Bronchial epithelial cell (primary cell): ENCODE measurements around the gene HPSE. TPM values are rescaled to one million over a fixed set of nuclear protein-coding genes. Genes with fewer than 3 reads are reported as not detected.

ENCODE experiments used
- DNase-seq: peaks from one replicate; pipeline ENCODE4 v3.0.0-alpha.2; 2010; ENCODE audit warnings: low read depth
- FAIRE-seq: peaks from 2 replicates; lab custom pipeline; 2011; peaks lifted over from hg19 to GRCh38; lab: Jason Lieb, UNC
- H3K27me3 ChIP-seq: 2 replicates; pipeline ENCODE4 v1.5.1; 2011; ENCODE audit warnings: low read length; ENCODE audit not compliant: control insufficient read depth, insufficient read depth
- H3K36me3 ChIP-seq: 2 replicates; pipeline ENCODE4 v1.5.1; 2011; ENCODE audit warnings: low read length; ENCODE audit not compliant: control insufficient read depth, insufficient read depth
- H3K4me3 ChIP-seq: 2 replicates; pipeline ENCODE4 v1.5.1; 2011; ENCODE audit warnings: mild to moderate bottlenecking, low read depth, low read length, control low read depth
- CTCF ChIP-seq: IDR thresholded peaks from 2 replicates; pipeline ENCODE4 v1.5.1; 2011; ENCODE audit warnings: mild to moderate bottlenecking, moderate library complexity, low read length, control low read depth, inconsistent platforms; ENCODE audit not compliant: insufficient read depth, severe bottlenecking
- total RNA-seq: library from RNA; depleted of rRNA; stranded (reverse); fragments of >200 nt; gene quantifications from 2 replicates; pipeline ENCODE4 v1.2.1, GENCODE V29; 2014

Gene HPSE
- total RNA-seq, 1 donor from 2014 or later = 2.6 TPM

GRCh38 chr4:83320548-83320947 lies 14.1 kb downstream of the HPSE start:
- no peak for FAIRE-seq
- no peaks in the 10 kb centered on the region for H3K36me3 ChIP-seq
- no peak for TF ChIP-seq CTCF
- no peaks in the 10 kb centered on the region for H3K27me3 ChIP-seq
- DNase-seq = peak; percentile 54
- H3K4me3 ChIP-seq = no peak overlapping the region

- no peaks in the 10 kb centered on the region for H3K36me3 ChIP-seq
- no peak for TF ChIP-seq CTCF
- H3K4me3 ChIP-seq = no peak overlapping the region
- no peak for FAIRE-seq
- DNase-seq = no peak
- no peaks in the 10 kb centered on the region for H3K27me3 ChIP-seq
These were observed 16.0 kb downstream of the HPSE start for GRCh38 chr4:83318666-83319065.

GRCh38 chr4:83317671-83318070 lies 17.0 kb downstream of the HPSE start:
- TF ChIP-seq CTCF = no peak
- no peak overlapping the region for H3K4me3 ChIP-seq
- no peak for DNase-seq
- H3K27me3 ChIP-seq = no peaks in the 10 kb centered on the region
- FAIRE-seq = no peak
- H3K36me3 ChIP-seq = no peaks in the 10 kb centered on the region

GRCh38 chr4:83316459-83317165 lies 18.0 kb downstream of the HPSE start:
- DNase-seq = peak; percentile 98
- no peak for TF ChIP-seq CTCF

GRCh38 chr4:83315341-83315870 lies 19.2 kb downstream of the HPSE start:
- no peak for DNase-seq
- no peak for FAIRE-seq
- Histone ChIP-seq H3K36me3 (no peaks in the 10 kb centered on the region), H3K27me3 (no peaks in the 10 kb centered on the region), H3K4me3 (no peak overlapping the region)
- TF ChIP-seq CTCF = no peak

More at GRCh38 chr4:83316459-83317165, 18.0 kb downstream of the HPSE start:
- peak; percentile 93 for FAIRE-seq
- H3K36me3 ChIP-seq = no peaks in the 10 kb centered on the region
- H3K27me3 ChIP-seq = no peaks in the 10 kb centered on the region
- no peak overlapping the region for H3K4me3 ChIP-seq
